Body of pancreas (tissue), 4 donors: ENCODE results near the gene LRRC8C.

Experiments used
- CTCF ChIP-seq, 7 experiments: fragments of 450-650 bp in 4 of 7; fragments of 200-600 bp in 3 of 7; sonication (generic) in 3 of 7; IDR thresholded peaks; one replicate each; pipeline ENCODE4 v1.5.1; 2016 to 2019; ENCODE audit warnings: antibody characterized with exemption in 7 of 7
- POLR2A ChIP-seq, 3 donors: fragments of 450-650 bp; IDR thresholded peaks; one replicate each; pipeline ENCODE4 v1.6.1; 2016; ENCODE audit warnings: antibody characterized with exemption in 3 of 3, mild to moderate bottlenecking in 2 of 3

DNA sequence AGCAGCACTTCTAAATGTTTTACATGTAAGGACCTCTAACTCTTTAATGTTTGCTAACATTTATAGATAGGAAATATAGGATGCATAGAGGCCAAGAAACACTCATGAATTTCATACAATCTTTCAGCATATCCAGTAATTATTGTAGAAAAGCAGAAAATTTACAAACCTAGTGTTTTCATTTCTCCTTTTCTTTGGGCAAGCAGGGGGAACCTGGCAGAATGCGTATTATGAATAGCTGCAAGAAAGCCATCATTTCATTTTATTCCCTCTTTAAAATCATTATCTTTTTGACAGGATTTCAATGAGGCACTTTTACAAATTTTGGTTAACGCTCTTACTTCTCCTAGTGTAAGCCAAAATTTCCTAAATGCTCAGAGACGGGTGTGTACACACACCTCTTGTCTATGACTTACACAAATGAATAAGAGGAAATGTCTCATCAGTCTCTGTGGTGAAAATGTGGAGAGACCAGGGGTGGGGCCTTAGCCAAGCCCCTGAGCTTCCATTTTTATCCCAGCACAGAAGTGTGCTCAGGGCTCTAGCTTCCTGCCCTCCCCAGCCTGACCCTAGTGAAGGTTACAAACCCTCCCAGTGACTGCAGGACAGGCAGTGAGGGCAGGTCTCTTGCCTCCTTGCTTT lies 91.6 kb downstream of the LRRC8C start:
- TF ChIP-seq CTCF (IDR thresholded peaks at IDR 0.05) (no peak), POLR2A (IDR thresholded peaks at IDR 0.05) (no peak)
